Measurements from ENCODE around the gene NHLRC4.

GRCh38 chr16:522320-523096 lies 44.3 kb upstream of the NHLRC4 start:
- TF ChIP-seq, protein P1, sequence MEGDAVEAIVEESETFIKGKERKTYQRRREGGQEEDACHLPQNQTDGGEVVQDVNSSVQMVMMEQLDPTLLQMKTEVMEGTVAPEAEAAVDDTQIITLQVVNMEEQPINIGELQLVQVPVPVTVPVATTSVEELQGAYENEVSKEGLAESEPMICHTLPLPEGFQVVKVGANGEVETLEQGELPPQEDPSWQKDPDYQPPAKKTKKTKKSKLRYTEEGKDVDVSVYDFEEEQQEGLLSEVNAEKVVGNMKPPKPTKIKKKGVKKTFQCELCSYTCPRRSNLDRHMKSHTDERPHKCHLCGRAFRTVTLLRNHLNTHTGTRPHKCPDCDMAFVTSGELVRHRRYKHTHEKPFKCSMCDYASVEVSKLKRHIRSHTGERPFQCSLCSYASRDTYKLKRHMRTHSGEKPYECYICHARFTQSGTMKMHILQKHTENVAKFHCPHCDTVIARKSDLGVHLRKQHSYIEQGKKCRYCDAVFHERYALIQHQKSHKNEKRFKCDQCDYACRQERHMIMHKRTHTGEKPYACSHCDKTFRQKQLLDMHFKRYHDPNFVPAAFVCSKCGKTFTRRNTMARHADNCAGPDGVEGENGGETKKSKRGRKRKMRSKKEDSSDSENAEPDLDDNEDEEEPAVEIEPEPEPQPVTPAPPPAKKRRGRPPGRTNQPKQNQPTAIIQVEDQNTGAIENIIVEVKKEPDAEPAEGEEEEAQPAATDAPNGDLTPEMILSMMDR (IDR thresholded peaks at IDR 0.05): no peak
- TF ChIP-seq POLR2A (IDR thresholded peaks at IDR 0.05): no peak
